Neural cell (in vitro differentiated cells): ENCODE measurements around the gene STEAP2. TPM values are rescaled to one million over a fixed set of nuclear protein-coding genes. Genes with fewer than 3 reads are reported as not detected.

Experiments
- H2AFZ ChIP-seq: fragments of 200-600, 300-800 bp; sonication (generic), shearing (Covaris generic); 2 replicates; pipeline ENCODE4 v1.6.0; 2014; ENCODE audit warnings: low read depth, mild to moderate bottlenecking, antibody characterized with exemption, low read length, moderate library complexity
- H3F3A ChIP-seq: fragments of 200-600 bp; shearing (Covaris generic); 2 replicates; pipeline ENCODE4 v1.6.1; 2016; ENCODE audit warnings: mild to moderate bottlenecking, moderate library complexity, mixed read lengths, antibody characterized with exemption, low read length; ENCODE audit not compliant: insufficient read depth, poor library complexity, severe bottlenecking
- H3K27ac ChIP-seq: fragments of 200-600, 300-800 bp; sonication (generic), shearing (Covaris generic); 2 replicates; pipeline ENCODE4 v1.5.1; 2014; ENCODE audit warnings: mild to moderate bottlenecking, low read length, moderate library complexity
- H3K27me3 ChIP-seq: fragments of 300-800, 200-600 bp; sonication (generic), shearing (Covaris generic); 2 replicates; pipeline ENCODE4 v1.6.0; 2014; ENCODE audit warnings: mild to moderate bottlenecking, low read depth, low read length, moderate library complexity; ENCODE audit not compliant: insufficient read depth
- H3K36me3 ChIP-seq: fragments of 300-800, 200-600 bp; sonication (generic), shearing (Covaris generic); 2 replicates; pipeline ENCODE4 v1.5.1; 2014; ENCODE audit warnings: mild to moderate bottlenecking, antibody characterized with exemption, low read length, moderate library complexity; ENCODE audit not compliant: insufficient read depth
- H3K4me2 ChIP-seq: fragments of 300-800, 200-600 bp; sonication (generic), shearing (Covaris generic); 2 replicates; pipeline ENCODE4 v1.6.0; 2014; ENCODE audit warnings: mild to moderate bottlenecking, low read length
- H3K4me3 ChIP-seq: fragments of 300-800, 200-600 bp; sonication (generic), shearing (Covaris generic); 2 replicates; pipeline ENCODE4 v1.5.1; 2014; ENCODE audit warnings: mild to moderate bottlenecking, low read length, moderate library complexity
- H3K79me2 ChIP-seq: fragments of 200-600 bp; shearing (Covaris generic); replicated peaks from 2 replicates; pipeline ENCODE4 v1.6.0; 2014; ENCODE audit warnings: mild to moderate bottlenecking, low read length, moderate library complexity; ENCODE audit not compliant: insufficient read depth
- H3K9ac ChIP-seq: fragments of 300-800, 200-600 bp; sonication (generic), shearing (Covaris generic); 2 replicates; pipeline ENCODE4 v1.6.1; 2016; ENCODE audit warnings: mild to moderate bottlenecking, low read length, mixed read lengths
- H3K9me2 ChIP-seq: fragments of 200-600 bp; shearing (Covaris generic); 2 replicates; pipeline ENCODE4 v1.6.1; 2016; ENCODE audit warnings: mild to moderate bottlenecking, low read length, mixed read lengths; ENCODE audit not compliant: insufficient read depth
- H3K9me3 ChIP-seq: fragments of 200-600, 300-800 bp; sonication (generic), shearing (Covaris generic); 2 replicates; pipeline ENCODE4 v1.6.1; 2016; ENCODE audit warnings: mild to moderate bottlenecking, mixed run types, low read length, moderate library complexity, mixed read lengths
- H4K20me1 ChIP-seq: fragments of 200-600 bp; shearing (Covaris generic); 2 replicates; pipeline ENCODE4 v1.6.1; 2016; ENCODE audit warnings: mild to moderate bottlenecking, mixed run types; ENCODE audit not compliant: insufficient read depth
- EP300 ChIP-seq: fragments of 450-650 bp; conservative IDR thresholded peaks from 2 replicates; pipeline ENCODE4 v1.6.1; 2014; ENCODE audit warnings: antibody characterized with exemption, mild to moderate bottlenecking, moderate library complexity; ENCODE audit not compliant: poor library complexity, severe bottlenecking
- EZH2 ChIP-seq: fragments of 200-600, 300-800 bp; shearing (Covaris generic), sonication (generic); IDR thresholded peaks from 2 replicates; pipeline ENCODE4 v1.6.1; 2014; ENCODE audit warnings: antibody characterized with exemption, low read length, borderline replicate concordance, mild to moderate bottlenecking; ENCODE audit not compliant: insufficient read depth, poor library complexity, severe bottlenecking
- MXI1 ChIP-seq: fragments of 450-650 bp; conservative IDR thresholded peaks from 2 replicates; pipeline ENCODE4 v1.6.1; 2014; ENCODE audit warnings: antibody characterized with exemption, mild to moderate bottlenecking; ENCODE audit not compliant: poor library complexity, severe bottlenecking
- POLR2AphosphoS5 ChIP-seq: IDR thresholded peaks from 2 replicates; pipeline ENCODE4 v1.6.1; 2012
- RAD21 ChIP-seq: fragments of 450-650 bp; conservative IDR thresholded peaks from 2 replicates; pipeline ENCODE4 v1.6.1; 2014; ENCODE audit warnings: antibody characterized with exemption, mild to moderate bottlenecking, moderate library complexity
- SMC3 ChIP-seq: fragments of 450-650 bp; conservative IDR thresholded peaks from 2 replicates; pipeline ENCODE4 v1.6.1; 2014; ENCODE audit warnings: antibody characterized with exemption, mild to moderate bottlenecking, moderate library complexity; ENCODE audit not compliant: poor library complexity
- TAF1 ChIP-seq: IDR thresholded peaks from 2 replicates; pipeline ENCODE4 v1.6.1; 2012; ENCODE audit warnings: low read depth
- polyA plus RNA-seq: library from polyadenylated mRNA; depleted of rRNA; stranded (reverse); fragments of >200 nt; gene quantifications from 2 replicates; pipeline ENCODE4 v1.2.3, GENCODE V29; 2014
- small RNA-seq, 3 experiments: library from RNA; depleted of rRNA; stranded (forward); fragments of <200 nt; gene quantifications; one replicate each; pipeline ENCODE3, GENCODE V24; 2012
- TF ChIP-seq, protein P1 (sequence below): fragments of 450-650 bp; IDR thresholded peaks from 2 replicates; pipeline ENCODE4 v1.5.1; 2014; ENCODE audit warnings: antibody characterized with exemption, mild to moderate bottlenecking, moderate library complexity; ENCODE audit not compliant: poor library complexity, severe bottlenecking
- TF ChIP-seq, protein P2 (sequence below): IDR thresholded peaks from 2 replicates; pipeline ENCODE4 v1.6.1; 2012; ENCODE audit warnings: borderline replicate concordance

The STEAP2 gene
- polyA plus RNA-seq, 1 donor from 2014 or later, result 5.9 TPM

DNA sequence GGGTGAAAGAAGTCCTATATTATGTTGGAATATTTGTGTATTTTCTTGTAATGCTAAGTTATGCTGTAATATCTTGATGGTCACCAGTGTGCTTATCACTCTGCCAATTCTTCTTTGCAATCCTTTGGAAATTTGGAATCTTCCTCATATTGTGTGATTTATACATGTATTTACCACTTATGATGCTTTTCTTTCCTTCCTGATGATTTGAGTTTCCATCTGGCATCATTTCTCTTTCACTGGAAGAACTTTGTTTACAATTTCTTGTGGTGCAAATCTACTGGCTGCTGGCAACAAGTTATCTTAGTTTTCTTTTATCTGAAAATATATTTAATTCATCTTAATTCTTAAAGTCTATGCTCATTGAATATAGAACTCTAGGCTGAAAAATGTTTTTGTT is 62.6 kb downstream of the STEAP2 start:
- TF ChIP-seq POLR2AphosphoS5, result no peak
- TF ChIP-seq, protein P1, sequence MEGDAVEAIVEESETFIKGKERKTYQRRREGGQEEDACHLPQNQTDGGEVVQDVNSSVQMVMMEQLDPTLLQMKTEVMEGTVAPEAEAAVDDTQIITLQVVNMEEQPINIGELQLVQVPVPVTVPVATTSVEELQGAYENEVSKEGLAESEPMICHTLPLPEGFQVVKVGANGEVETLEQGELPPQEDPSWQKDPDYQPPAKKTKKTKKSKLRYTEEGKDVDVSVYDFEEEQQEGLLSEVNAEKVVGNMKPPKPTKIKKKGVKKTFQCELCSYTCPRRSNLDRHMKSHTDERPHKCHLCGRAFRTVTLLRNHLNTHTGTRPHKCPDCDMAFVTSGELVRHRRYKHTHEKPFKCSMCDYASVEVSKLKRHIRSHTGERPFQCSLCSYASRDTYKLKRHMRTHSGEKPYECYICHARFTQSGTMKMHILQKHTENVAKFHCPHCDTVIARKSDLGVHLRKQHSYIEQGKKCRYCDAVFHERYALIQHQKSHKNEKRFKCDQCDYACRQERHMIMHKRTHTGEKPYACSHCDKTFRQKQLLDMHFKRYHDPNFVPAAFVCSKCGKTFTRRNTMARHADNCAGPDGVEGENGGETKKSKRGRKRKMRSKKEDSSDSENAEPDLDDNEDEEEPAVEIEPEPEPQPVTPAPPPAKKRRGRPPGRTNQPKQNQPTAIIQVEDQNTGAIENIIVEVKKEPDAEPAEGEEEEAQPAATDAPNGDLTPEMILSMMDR, result no peak
- H2AFZ ChIP-seq, result no peak overlapping the region
- H3K9me2 ChIP-seq, result no peaks in the 10 kb centered on the region
- no peak overlapping the region for H3K4me3 ChIP-seq
- H3K4me2 ChIP-seq, result no peak overlapping the region
- H3K27me3 ChIP-seq, result no peaks in the 10 kb centered on the region
- no peaks in the 10 kb centered on the region for H4K20me1 ChIP-seq
- H3K36me3 ChIP-seq, result no peaks in the 10 kb centered on the region
- H3K9ac ChIP-seq, result no peak overlapping the region
- H3K79me2 ChIP-seq, result no peaks in the 10 kb centered on the region
- no peaks in the 10 kb centered on the region for H3F3A ChIP-seq
- no peak overlapping the region for H3K27ac ChIP-seq
- no peaks in the 10 kb centered on the region for H3K9me3 ChIP-seq

- no peaks in the 10 kb centered on the region for H3K9me2 ChIP-seq
- no peak overlapping the region for H2AFZ ChIP-seq
- H3K4me2 ChIP-seq, result no peak overlapping the region
- no peak overlapping the region for H3K9ac ChIP-seq
- no peaks in the 10 kb centered on the region for H3K36me3 ChIP-seq
- no peaks in the 10 kb centered on the region for H4K20me1 ChIP-seq
- no peaks in the 10 kb centered on the region for H3K9me3 ChIP-seq
- no peak overlapping the region for H3K27ac ChIP-seq
- TF ChIP-seq RAD21 (no peak), MXI1 (no peak), POLR2AphosphoS5 (no peak), SMC3 (no peak), TAF1 (no peak), EP300 (no peak), EZH2 (no peak)
- TF ChIP-seq, protein P2, sequence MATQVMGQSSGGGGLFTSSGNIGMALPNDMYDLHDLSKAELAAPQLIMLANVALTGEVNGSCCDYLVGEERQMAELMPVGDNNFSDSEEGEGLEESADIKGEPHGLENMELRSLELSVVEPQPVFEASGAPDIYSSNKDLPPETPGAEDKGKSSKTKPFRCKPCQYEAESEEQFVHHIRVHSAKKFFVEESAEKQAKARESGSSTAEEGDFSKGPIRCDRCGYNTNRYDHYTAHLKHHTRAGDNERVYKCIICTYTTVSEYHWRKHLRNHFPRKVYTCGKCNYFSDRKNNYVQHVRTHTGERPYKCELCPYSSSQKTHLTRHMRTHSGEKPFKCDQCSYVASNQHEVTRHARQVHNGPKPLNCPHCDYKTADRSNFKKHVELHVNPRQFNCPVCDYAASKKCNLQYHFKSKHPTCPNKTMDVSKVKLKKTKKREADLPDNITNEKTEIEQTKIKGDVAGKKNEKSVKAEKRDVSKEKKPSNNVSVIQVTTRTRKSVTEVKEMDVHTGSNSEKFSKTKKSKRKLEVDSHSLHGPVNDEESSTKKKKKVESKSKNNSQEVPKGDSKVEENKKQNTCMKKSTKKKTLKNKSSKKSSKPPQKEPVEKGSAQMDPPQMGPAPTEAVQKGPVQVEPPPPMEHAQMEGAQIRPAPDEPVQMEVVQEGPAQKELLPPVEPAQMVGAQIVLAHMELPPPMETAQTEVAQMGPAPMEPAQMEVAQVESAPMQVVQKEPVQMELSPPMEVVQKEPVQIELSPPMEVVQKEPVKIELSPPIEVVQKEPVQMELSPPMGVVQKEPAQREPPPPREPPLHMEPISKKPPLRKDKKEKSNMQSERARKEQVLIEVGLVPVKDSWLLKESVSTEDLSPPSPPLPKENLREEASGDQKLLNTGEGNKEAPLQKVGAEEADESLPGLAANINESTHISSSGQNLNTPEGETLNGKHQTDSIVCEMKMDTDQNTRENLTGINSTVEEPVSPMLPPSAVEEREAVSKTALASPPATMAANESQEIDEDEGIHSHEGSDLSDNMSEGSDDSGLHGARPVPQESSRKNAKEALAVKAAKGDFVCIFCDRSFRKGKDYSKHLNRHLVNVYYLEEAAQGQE, result no peak
- no peaks in the 10 kb centered on the region for H3F3A ChIP-seq
- H3K4me3 ChIP-seq, result no peak overlapping the region
- H3K27me3 ChIP-seq, result no peaks in the 10 kb centered on the region
- H3K79me2 ChIP-seq, result no peaks in the 10 kb centered on the region
These were observed 64.6 kb downstream of the STEAP2 start for GRCh38 chr7:90276033-90276728.

Small RNAs within 50 kb of the gene (small RNA-seq; reads per million reads assigned to genes)
- gene RF00019, result 0 to 1.2 (median 0) reads per million in 3 experiments

Other genes starting within 250 kb of the STEAP2 start
- gene STEAP1, start 57.3 kb upstream of the STEAP2 start, polyA plus RNA-seq, result not detected in 2 replicates
- 5.9 and 6.2 TPM in 2 replicates for gene CFAP69, start 33.4 kb downstream of the STEAP2 start, polyA plus RNA-seq
- not detected in 2 replicates for gene FAM237B, start 109.6 kb downstream of the STEAP2 start, polyA plus RNA-seq
- gene GTPBP10, start 135.0 kb downstream of the STEAP2 start, polyA plus RNA-seq, result 22.8 and 23.5 TPM in 2 replicates
- 74.2 and 81.0 TPM in 2 replicates for gene CLDN12, start 191.7 kb downstream of the STEAP2 start, polyA plus RNA-seq